ENCODE results near the gene HES6. TPM values are rescaled to one million over a fixed set of nuclear protein-coding genes. Genes with fewer than 3 reads are reported as not detected.

Gene HES6
- total and polyA plus RNA-seq, 2 experiments from 2014 or later = 38.8 to 76.3 TPM

GRCh38 chr2:238251986-238252385, 12.1 kb upstream of the HES6 start:
- no peaks in the 10 kb centered on the region for H3K9me2 ChIP-seq (ENCODE audit: insufficient read depth)
- H3F3A ChIP-seq (replicated peaks; ENCODE audit: low read depth) = no peaks in the 10 kb centered on the region
- H3K4me1 ChIP-seq (ENCODE audit: insufficient read depth) = no peaks in the 10 kb centered on the region
- ATAC-seq (no peak), DNase-seq (ENCODE audit: low spot score) (no peak)
- peaks cover 4% of the 10 kb centered on the region; the same call in 1 of the 3 replicates for H3K4me1 Mint-ChIP-seq
- peaks cover 9% of the 10 kb centered on the region; the same call in 2 of the 3 replicates for H3K36me3 Mint-ChIP-seq (ENCODE audit: low read depth)
- no peaks in the 10 kb centered on the region for H3K27me3 ChIP-seq (ENCODE audit: insufficient read depth)
- H3K27me3 Mint-ChIP-seq (ENCODE audit: insufficient read depth, low read depth, poor library complexity) = peaks cover 13% of the 10 kb centered on the region
- no peaks in the 10 kb centered on the region for H3K9me3 Mint-ChIP-seq
- H3K4me2 ChIP-seq = no peak overlapping the region
- TF ChIP-seq POLR2AphosphoS5 (IDR thresholded peaks at IDR 0.05; ENCODE audit: low read depth) = no peak
- no peak for TF ChIP-seq NANOG (IDR thresholded peaks at IDR 0.05; ENCODE audit: borderline replicate concordance)
- TF ChIP-seq, protein P1, sequence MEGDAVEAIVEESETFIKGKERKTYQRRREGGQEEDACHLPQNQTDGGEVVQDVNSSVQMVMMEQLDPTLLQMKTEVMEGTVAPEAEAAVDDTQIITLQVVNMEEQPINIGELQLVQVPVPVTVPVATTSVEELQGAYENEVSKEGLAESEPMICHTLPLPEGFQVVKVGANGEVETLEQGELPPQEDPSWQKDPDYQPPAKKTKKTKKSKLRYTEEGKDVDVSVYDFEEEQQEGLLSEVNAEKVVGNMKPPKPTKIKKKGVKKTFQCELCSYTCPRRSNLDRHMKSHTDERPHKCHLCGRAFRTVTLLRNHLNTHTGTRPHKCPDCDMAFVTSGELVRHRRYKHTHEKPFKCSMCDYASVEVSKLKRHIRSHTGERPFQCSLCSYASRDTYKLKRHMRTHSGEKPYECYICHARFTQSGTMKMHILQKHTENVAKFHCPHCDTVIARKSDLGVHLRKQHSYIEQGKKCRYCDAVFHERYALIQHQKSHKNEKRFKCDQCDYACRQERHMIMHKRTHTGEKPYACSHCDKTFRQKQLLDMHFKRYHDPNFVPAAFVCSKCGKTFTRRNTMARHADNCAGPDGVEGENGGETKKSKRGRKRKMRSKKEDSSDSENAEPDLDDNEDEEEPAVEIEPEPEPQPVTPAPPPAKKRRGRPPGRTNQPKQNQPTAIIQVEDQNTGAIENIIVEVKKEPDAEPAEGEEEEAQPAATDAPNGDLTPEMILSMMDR (conservative IDR thresholded peaks at IDR 0.05; ENCODE audit: low read depth in 2 of 2) = no peak
- TF ChIP-seq, protein P2, sequence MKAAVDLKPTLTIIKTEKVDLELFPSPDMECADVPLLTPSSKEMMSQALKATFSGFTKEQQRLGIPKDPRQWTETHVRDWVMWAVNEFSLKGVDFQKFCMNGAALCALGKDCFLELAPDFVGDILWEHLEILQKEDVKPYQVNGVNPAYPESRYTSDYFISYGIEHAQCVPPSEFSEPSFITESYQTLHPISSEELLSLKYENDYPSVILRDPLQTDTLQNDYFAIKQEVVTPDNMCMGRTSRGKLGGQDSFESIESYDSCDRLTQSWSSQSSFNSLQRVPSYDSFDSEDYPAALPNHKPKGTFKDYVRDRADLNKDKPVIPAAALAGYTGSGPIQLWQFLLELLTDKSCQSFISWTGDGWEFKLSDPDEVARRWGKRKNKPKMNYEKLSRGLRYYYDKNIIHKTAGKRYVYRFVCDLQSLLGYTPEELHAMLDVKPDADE (IDR thresholded peaks at IDR 0.05) = no peak
- TF ChIP-seq CREB1 (CRISPR knock-in tag; IDR thresholded peaks at IDR 0.05; ENCODE audit: low read depth) = no peak
- no peak for TF ChIP-seq JUNB (IDR thresholded peaks at IDR 0.05; ENCODE audit: unreplicated experiment)
- no peak for TF ChIP-seq REST (IDR thresholded peaks at IDR 0.05; ENCODE audit: unreplicated experiment)
- TF ChIP-seq EZH2phosphoT487 (IDR thresholded peaks at IDR 0.05; ENCODE audit: unreplicated experiment) = no peak
- TF ChIP-seq STAT1 (IDR thresholded peaks at IDR 0.05; ENCODE audit: unreplicated experiment) = no peak
- TF ChIP-seq ZNF331 (CRISPR knock-in tag; IDR thresholded peaks at IDR 0.05; ENCODE audit: low read depth) = no peak
- no peak for TF ChIP-seq ZNF114 (CRISPR knock-in tag; IDR thresholded peaks at IDR 0.05)
- TF ChIP-seq EZH2 (IDR thresholded peaks at IDR 0.05; ENCODE audit: low read depth, unreplicated experiment) = no peak
- TF ChIP-seq, protein P3, sequence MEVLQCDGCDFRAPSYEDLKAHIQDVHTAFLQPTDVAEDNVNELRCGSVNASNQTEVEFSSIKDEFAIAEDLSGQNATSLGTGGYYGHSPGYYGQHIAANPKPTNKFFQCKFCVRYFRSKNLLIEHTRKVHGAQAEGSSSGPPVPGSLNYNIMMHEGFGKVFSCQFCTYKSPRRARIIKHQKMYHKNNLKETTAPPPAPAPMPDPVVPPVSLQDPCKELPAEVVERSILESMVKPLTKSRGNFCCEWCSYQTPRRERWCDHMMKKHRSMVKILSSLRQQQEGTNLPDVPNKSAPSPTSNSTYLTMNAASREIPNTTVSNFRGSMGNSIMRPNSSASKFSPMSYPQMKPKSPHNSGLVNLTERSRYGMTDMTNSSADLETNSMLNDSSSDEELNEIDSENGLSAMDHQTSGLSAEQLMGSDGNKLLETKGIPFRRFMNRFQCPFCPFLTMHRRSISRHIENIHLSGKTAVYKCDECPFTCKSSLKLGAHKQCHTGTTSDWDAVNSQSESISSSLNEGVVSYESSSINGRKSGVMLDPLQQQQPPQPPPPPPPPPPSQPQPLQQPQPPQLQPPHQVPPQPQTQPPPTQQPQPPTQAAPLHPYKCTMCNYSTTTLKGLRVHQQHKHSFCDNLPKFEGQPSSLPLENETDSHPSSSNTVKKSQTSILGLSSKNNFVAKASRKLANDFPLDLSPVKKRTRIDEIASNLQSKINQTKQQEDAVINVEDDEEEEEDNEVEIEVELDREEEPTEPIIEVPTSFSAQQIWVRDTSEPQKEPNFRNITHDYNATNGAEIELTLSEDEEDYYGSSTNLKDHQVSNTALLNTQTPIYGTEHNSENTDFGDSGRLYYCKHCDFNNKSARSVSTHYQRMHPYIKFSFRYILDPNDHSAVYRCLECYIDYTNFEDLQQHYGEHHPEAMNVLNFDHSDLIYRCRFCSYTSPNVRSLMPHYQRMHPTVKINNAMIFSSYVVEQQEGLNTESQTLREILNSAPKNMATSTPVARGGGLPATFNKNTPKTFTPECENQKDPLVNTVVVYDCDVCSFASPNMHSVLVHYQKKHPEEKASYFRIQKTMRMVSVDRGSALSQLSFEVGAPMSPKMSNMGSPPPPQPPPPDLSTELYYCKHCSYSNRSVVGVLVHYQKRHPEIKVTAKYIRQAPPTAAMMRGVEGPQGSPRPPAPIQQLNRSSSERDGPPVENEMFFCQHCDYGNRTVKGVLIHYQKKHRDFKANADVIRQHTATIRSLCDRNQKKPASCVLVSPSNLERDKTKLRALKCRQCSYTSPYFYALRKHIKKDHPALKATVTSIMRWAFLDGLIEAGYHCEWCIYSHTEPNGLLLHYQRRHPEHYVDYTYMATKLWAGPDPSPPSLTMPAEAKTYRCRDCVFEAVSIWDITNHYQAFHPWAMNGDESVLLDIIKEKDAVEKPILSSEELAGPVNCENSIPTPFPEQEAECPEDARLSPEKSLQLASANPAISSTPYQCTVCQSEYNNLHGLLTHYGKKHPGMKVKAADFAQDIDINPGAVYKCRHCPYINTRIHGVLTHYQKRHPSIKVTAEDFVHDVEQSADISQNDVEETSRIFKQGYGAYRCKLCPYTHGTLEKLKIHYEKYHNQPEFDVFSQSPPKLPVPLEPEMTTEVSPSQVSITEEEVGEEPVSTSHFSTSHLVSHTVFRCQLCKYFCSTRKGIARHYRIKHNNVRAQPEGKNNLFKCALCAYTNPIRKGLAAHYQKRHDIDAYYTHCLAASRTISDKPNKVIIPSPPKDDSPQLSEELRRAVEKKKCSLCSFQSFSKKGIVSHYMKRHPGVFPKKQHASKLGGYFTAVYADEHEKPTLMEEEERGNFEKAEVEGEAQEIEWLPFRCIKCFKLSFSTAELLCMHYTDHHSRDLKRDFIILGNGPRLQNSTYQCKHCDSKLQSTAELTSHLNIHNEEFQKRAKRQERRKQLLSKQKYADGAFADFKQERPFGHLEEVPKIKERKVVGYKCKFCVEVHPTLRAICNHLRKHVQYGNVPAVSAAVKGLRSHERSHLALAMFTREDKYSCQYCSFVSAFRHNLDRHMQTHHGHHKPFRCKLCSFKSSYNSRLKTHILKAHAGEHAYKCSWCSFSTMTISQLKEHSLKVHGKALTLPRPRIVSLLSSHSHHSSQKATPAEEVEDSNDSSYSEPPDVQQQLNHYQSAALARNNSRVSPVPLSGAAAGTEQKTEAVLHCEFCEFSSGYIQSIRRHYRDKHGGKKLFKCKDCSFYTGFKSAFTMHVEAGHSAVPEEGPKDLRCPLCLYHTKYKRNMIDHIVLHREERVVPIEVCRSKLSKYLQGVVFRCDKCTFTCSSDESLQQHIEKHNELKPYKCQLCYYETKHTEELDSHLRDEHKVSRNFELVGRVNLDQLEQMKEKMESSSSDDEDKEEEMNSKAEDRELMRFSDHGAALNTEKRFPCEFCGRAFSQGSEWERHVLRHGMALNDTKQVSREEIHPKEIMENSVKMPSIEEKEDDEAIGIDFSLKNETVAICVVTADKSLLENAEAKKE (CRISPR knock-in tag; IDR thresholded peaks at IDR 0.05) = no peak
- H3K79me2 ChIP-seq (replicated peaks; ENCODE audit: insufficient read depth) = no peaks in the 10 kb centered on the region
- no peak overlapping the region for H3K4me3 Mint-ChIP-seq
- no peaks in the 10 kb centered on the region for H3K36me3 ChIP-seq (ENCODE audit: insufficient read depth)
- H4K20me1 ChIP-seq (replicated peaks; ENCODE audit: insufficient read depth) = 0 out of 2 replicates have a peak, but pooled peaks cover 3% of the 10 kb centered on the region
- no peak overlapping the region for H3K27ac ChIP-seq (ENCODE audit: low read depth)
- no peak overlapping the region for H3K4me3 ChIP-seq
- H2AFZ ChIP-seq = no peak overlapping the region
- H3K27ac Mint-ChIP-seq = no peak overlapping the region

Measured in GM23338 (cell line).